BLaER1 treated with 17β-estradiol and CSF1 and Interleukin-3, amounts not matched to agents 10 nM and 100 nM (cell line): ENCODE results near the gene GAD2.

ENCODE experiments used
- H3K27ac ChIP-seq, 11 experiments: shearing (Covaris generic); formaldehyde crosslinking; 2 replicates each; pipeline ENCODE4 v1.8.1; 2022
- H3K27me3 ChIP-seq, 11 experiments: shearing (Covaris generic); formaldehyde crosslinking; 2 replicates each; pipeline ENCODE4 v1.8.1; 2022
- H3K36me3 ChIP-seq, 11 experiments: shearing (Covaris generic); formaldehyde crosslinking; 2 replicates each; pipeline ENCODE4 v1.8.1; 2022
- H3K4me1 ChIP-seq, 10 experiments: shearing (Covaris generic); formaldehyde crosslinking; 2 replicates each; pipeline ENCODE4 v1.8.1; 2022
- H3K4me2 ChIP-seq, 11 experiments: shearing (Covaris generic); formaldehyde crosslinking; 2 replicates each; pipeline ENCODE4 v1.8.1; 2022
- H3K4me3 ChIP-seq, 10 experiments: shearing (Covaris generic); formaldehyde crosslinking; 2 replicates each; pipeline ENCODE4 v1.8.1; 2022
- H3K9ac ChIP-seq, 11 experiments: shearing (Covaris generic); formaldehyde crosslinking; 2 replicates each; pipeline ENCODE4 v1.8.1; 2022
- H3K9me3 ChIP-seq, 11 experiments: shearing (Covaris generic); formaldehyde crosslinking; replicated peaks in 1 of 11; 2 replicates each; pipeline ENCODE4 v1.8.1; 2022
- H4K20me1 ChIP-seq, 11 experiments: shearing (Covaris generic); formaldehyde crosslinking; 2 replicates each; pipeline ENCODE4 v1.8.1; 2022
- Cebpa-rat ChIP-seq, 11 experiments: shearing (Covaris generic); IDR thresholded peaks; 2 replicates each; pipeline ENCODE4 v1.8.1; 2022

GAD2 gene

GRCh38 chr10:26278295-26278694, 61.7 kb downstream of the GAD2 start:
- no peaks in the 10 kb centered on the region for H3K4me1 ChIP-seq
- no peak for TF ChIP-seq Cebpa-rat (IDR thresholded peaks at IDR 0.05)
- H3K4me3 ChIP-seq, result no peak overlapping the region
- H3K4me2 ChIP-seq, result no peak overlapping the region
- no peak overlapping the region for H3K9ac ChIP-seq
- no peaks in the 10 kb centered on the region for H3K27me3 ChIP-seq
- no peaks in the 10 kb centered on the region for H3K36me3 ChIP-seq
- H3K27ac ChIP-seq, result no peak overlapping the region
- no peaks in the 10 kb centered on the region for H3K9me3 ChIP-seq
- no peaks in the 10 kb centered on the region for H4K20me1 ChIP-seq

DNA sequence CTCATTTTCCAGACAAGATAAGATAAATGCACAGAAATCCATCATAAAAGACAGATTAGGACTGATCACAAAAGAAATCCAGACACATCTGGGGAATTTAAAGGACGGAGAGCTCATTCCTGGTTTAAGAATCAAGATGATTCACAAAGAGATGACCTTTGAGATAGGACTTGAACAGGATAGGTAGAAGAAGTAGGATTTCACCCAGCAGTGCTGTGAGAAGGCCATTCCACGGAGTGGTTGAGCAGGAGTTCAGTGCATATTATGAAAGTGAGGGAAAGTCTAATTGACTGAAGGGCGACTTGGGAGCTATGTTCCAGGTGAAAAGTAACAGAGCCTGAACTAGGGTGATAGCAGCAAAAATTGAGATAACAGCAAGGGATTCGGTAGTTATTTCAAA, 73.7 kb downstream of the GAD2 start:
- Histone ChIP-seq H3K4me3 (no peak overlapping the region), H3K36me3 (no peaks in the 10 kb centered on the region), H3K9ac (no peak overlapping the region)

DNA sequence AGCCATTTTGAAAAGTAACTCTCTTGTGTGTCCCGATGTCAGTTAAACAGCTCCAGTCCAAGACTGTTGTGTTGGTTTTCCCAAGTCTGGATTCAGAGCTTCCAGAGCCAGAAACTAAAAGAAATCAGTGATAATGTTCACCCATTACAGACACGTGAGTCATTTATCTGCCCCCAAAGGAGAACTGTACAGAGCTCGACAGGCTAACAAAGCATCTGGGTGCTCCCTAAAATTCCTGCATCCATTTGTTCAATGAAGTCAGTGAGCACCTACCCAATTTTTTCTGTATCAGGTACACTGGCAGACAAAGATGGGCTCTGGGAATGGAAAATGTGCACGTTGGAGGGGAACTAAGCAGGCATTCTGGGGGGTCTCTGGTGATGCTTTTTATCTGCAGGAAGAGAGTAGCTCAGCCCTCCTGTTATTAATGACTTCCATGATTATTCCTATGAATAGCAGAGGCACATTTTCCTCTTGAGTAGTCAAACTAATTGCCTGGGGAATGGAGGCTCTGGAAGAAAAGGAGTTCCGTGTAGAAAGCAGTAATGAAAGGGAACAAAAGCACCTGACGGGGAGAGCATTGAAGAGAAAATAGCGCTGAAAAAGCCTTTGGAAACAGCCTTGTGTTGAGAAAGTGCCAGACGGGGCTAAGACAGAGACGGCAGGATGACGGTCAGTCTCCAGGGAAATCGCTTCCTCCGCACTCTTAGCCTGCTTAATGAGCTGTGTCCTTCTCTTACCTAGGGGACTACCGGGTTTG, 75.3 kb downstream of the GAD2 start:
- no peak overlapping the region for H3K9ac ChIP-seq
- peak overlapping the region in 9 of 11 experiments; percentile 24 to 67 (median 57); a peak in 18 of 22 replicates for H3K4me2 ChIP-seq
- no peaks in the 10 kb centered on the region for H3K27me3 ChIP-seq
- H3K4me1 ChIP-seq, result peaks cover 0 to 16% (median 8%) of the 10 kb centered on the region in 10 experiments; a peak in 15 of 20 replicates
- no peak overlapping the region for H3K4me3 ChIP-seq
- TF ChIP-seq Cebpa-rat (IDR thresholded peaks at IDR 0.05), result no peak
- no peaks in the 10 kb centered on the region for H3K36me3 ChIP-seq
- H3K27ac ChIP-seq, result no peak overlapping the region
- no peaks in the 10 kb centered on the region for H4K20me1 ChIP-seq
- H3K9me3 ChIP-seq, result peaks cover 0 to 11% (median 5%) of the 10 kb centered on the region in 11 experiments; a peak in 10 of 22 replicates

More for the DNA sequence above, 73.7 kb downstream of the GAD2 start:
- Histone ChIP-seq H4K20me1 (no peaks in the 10 kb centered on the region), H3K27ac (no peak overlapping the region), H3K27me3 (no peaks in the 10 kb centered on the region), H3K4me2 (no peak overlapping the region), H3K9me3 (peaks cover 0 to 11% (median 5%) of the 10 kb centered on the region in 11 experiments; a peak in 10 of 22 replicates), H3K4me1 (peaks cover 0 to 16% (median 8%) of the 10 kb centered on the region in 10 experiments; a peak in 15 of 20 replicates)
- no peak for TF ChIP-seq Cebpa-rat (IDR thresholded peaks at IDR 0.05)

- H3K9ac ChIP-seq, result no peak overlapping the region
- H3K9me3 ChIP-seq, result no peaks in the 10 kb centered on the region
- no peaks in the 10 kb centered on the region for H3K36me3 ChIP-seq
- H3K27me3 ChIP-seq, result no peaks in the 10 kb centered on the region
- H4K20me1 ChIP-seq, result no peaks in the 10 kb centered on the region
- peaks cover 0 to 13% (median 8%) of the 10 kb centered on the region in 10 experiments; a peak in 15 of 20 replicates for H3K4me1 ChIP-seq
- no peak overlapping the region for H3K4me2 ChIP-seq
- TF ChIP-seq Cebpa-rat (IDR thresholded peaks at IDR 0.05), result no peak
- no peak overlapping the region for H3K4me3 ChIP-seq
- no peak overlapping the region for H3K27ac ChIP-seq
Measured at GRCh38 chr10:26296360-26296759, 79.8 kb downstream of the GAD2 start.

GRCh38 chr10:26300001-26300400, 83.4 kb downstream of the GAD2 start:
- H3K4me3 ChIP-seq, result no peak overlapping the region
- TF ChIP-seq Cebpa-rat (IDR thresholded peaks at IDR 0.05), result no peak
- no peak overlapping the region for H3K4me2 ChIP-seq
- no peak overlapping the region for H3K9ac ChIP-seq
- H3K36me3 ChIP-seq, result no peaks in the 10 kb centered on the region
- no peaks in the 10 kb centered on the region for H3K4me1 ChIP-seq
- H3K9me3 ChIP-seq, result no peaks in the 10 kb centered on the region
- H3K27me3 ChIP-seq, result no peaks in the 10 kb centered on the region
- no peaks in the 10 kb centered on the region for H4K20me1 ChIP-seq
- no peak overlapping the region for H3K27ac ChIP-seq

DNA sequence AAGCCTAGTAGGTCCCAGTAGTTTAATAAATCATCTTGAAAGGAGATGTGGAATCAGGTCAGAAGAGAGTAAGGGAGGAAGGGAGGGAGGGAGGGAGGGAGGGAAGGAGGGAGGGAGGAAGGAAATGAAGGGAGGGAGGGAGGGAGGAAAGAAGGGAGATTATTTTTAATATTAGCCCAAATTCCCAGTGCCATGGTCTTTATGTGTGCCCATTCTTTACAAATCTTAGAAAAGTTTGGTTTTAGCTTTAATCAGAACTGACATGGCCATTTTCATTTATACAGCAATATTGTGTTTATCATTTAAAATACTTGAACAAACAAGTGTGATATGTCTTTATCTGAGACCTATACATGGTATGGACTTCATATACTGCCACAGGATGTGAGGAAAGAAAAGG, 86.8 kb downstream of the GAD2 start:
- TF ChIP-seq Cebpa-rat (IDR thresholded peaks at IDR 0.05), result no peak
- Histone ChIP-seq H3K27ac (no peak overlapping the region), H4K20me1 (no peaks in the 10 kb centered on the region), H3K9ac (no peak overlapping the region), H3K9me3 (no peaks in the 10 kb centered on the region), H3K27me3 (no peaks in the 10 kb centered on the region), H3K36me3 (no peaks in the 10 kb centered on the region), H3K4me3 (no peak overlapping the region), H3K4me2 (no peak overlapping the region), H3K4me1 (no peaks in the 10 kb centered on the region)

DNA sequence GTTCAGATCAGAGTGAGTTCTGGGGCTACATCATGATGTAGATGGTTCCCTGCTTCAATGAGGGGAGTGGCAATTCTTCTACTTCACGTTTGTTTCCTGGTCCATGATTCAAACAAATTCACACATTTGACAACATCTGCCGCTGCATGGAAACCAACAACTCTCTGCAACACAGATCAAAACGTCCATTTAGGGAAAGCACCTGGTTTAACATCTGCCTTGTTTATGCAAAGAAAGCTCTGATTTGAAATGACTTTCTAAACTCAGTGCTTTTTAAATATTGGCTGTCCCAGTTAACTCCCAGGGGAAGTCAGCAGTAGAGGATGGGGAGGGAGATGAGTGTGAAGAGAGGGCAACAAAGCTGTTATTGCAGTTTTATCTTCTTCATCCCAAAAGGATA, 93.8 kb downstream of the GAD2 start:
- H3K9me3 ChIP-seq, result no peaks in the 10 kb centered on the region
- no peak overlapping the region for H3K4me3 ChIP-seq
- H3K27ac ChIP-seq, result no peak overlapping the region
- H3K4me1 ChIP-seq, result peaks cover 0 to 17% (median 11%) of the 10 kb centered on the region in 10 experiments; a peak in 8 of 20 replicates
- no peak overlapping the region for H3K9ac ChIP-seq
- TF ChIP-seq Cebpa-rat (IDR thresholded peaks at IDR 0.05), result no peak
- H3K36me3 ChIP-seq, result no peaks in the 10 kb centered on the region
- H3K4me2 ChIP-seq, result peak overlapping the region in 5 of 11 experiments; percentile 24 to 48 (median 41); a peak in 8 of 22 replicates
- H3K27me3 ChIP-seq, result no peaks in the 10 kb centered on the region
- no peaks in the 10 kb centered on the region for H4K20me1 ChIP-seq

GRCh38 chr10:26311383-26311940, 94.9 kb downstream of the GAD2 start:
- Histone ChIP-seq H3K27me3 (no peaks in the 10 kb centered on the region), H4K20me1 (no peaks in the 10 kb centered on the region), H3K4me2 (peak overlapping the region in 2 of 11 experiments; percentile 33 to 42; a peak in 4 of 22 replicates)

DNA sequence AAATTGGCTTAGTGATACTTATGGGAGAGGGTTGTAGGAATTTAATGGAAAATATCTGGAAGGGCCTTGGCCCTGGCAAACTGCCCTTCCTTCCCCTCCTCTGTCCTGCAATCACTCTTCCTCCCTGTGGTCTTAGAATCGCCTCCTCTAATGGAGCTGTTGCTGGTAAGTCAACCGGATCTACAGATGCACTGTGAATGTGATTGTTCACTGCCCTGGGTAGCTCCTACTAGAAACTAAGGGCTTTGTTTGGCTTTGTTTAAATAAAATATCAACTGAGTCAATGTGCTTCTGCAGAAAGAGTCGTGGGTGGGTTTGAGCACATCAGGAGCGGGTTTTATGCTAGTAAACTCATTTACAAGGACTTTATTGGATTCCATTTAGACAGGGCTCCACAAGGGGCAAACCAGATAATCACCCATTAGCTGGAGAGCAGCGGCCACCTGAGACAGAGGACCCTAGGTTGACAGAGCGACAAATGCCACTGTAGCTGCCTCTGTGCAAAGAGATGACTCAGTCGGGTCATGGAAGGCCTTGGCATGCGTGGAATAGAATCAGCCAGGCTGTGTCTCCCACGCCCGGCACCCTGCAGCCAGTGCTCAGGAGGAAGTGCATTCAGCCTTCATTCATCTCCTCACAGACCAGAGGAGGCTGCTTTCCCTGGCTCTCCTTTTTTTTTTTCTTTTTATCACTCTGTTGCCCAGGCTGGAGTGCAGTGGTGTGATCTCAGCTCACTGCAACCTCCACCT, 97.9 kb downstream of the GAD2 start:
- Histone ChIP-seq H3K27ac (no peak overlapping the region), H3K9me3 (no peaks in the 10 kb centered on the region; a peak in 1 of 22 replicates)

More at GRCh38 chr10:26311383-26311940, 94.9 kb downstream of the GAD2 start:
- no peak overlapping the region for H3K9ac ChIP-seq
- no peaks in the 10 kb centered on the region for H3K36me3 ChIP-seq
- H3K27ac ChIP-seq, result no peak overlapping the region
- H3K4me3 ChIP-seq, result no peak overlapping the region
- no peaks in the 10 kb centered on the region for H3K9me3 ChIP-seq
- H3K4me1 ChIP-seq, result peaks cover 0 to 17% (median 11%) of the 10 kb centered on the region in 10 experiments; a peak in 8 of 20 replicates
- TF ChIP-seq Cebpa-rat (IDR thresholded peaks at IDR 0.05), result no peak

More for the DNA sequence above, 97.9 kb downstream of the GAD2 start:
- peaks cover 0 to 17% (median 11%) of the 10 kb centered on the region in 10 experiments; a peak in 8 of 20 replicates for H3K4me1 ChIP-seq
- TF ChIP-seq Cebpa-rat (IDR thresholded peaks at IDR 0.05), result no peak
- H3K4me2 ChIP-seq, result no peak overlapping the region
- H3K36me3 ChIP-seq, result no peaks in the 10 kb centered on the region
- H4K20me1 ChIP-seq, result no peaks in the 10 kb centered on the region
- H3K27me3 ChIP-seq, result no peaks in the 10 kb centered on the region
- H3K9ac ChIP-seq, result no peak overlapping the region
- no peak overlapping the region for H3K4me3 ChIP-seq
